Measurements from ENCODE around the gene MAFG. TPM values are rescaled to one million over a fixed set of nuclear protein-coding genes. Genes with fewer than 3 reads are reported as not detected.

Gene MAFG
- total and polyA plus RNA-seq, 2 of the 13 experiments (the other 11 are each of a cell fraction or from before 2014, with no cell fraction given): 14.5 to 20.0 TPM

DNA sequence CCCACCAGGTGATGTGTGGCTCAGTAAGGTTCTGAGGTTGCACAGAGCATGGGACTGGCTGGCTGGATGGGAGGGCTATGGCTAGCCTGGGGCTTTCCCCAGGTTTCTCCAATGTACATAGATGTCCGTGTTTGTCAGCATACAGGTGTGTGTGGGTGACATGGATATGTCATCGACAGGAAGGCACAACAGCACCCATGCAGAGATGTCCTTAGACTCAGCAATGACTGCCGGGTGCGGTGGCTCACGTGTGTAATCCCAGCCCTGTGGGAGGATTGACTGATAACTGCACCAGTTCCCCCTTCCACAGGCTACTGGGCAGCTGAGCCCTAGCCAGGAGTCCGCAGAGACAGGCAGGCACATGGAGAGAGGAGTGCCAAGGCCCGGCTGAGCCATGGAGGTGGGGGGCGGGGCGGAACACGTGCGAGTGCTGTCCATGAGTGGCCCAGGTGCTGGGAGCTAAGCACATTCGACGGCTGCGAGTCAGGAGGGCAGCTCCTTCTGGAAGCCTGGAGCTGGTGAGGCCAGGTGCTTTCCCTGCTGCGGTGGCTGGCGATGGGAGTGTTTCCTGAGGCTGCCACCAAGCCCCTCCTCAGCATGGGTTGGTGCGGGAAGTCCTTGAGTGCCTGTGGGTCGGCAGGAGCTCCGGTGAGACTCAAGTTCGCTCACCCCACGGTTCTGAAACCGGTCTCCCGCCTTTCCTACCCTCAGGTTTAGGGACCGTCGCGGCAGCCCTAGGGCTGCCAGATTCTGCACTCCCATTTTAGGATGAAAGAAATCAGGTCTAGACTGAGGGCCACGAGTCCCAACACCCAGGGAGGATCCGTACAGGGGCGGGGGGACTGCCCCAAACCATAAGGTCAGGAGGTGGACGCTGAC, 49.0 kb upstream of the MAFG start (continued):
- TF ChIP-seq, protein P1, sequence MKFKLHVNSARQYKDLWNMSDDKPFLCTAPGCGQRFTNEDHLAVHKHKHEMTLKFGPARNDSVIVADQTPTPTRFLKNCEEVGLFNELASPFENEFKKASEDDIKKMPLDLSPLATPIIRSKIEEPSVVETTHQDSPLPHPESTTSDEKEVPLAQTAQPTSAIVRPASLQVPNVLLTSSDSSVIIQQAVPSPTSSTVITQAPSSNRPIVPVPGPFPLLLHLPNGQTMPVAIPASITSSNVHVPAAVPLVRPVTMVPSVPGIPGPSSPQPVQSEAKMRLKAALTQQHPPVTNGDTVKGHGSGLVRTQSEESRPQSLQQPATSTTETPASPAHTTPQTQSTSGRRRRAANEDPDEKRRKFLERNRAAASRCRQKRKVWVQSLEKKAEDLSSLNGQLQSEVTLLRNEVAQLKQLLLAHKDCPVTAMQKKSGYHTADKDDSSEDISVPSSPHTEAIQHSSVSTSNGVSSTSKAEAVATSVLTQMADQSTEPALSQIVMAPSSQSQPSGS (CRISPR knock-in tag; IDR thresholded peaks at IDR 0.05): no peak; the same call in 1 of the 2 replicates
- TF ChIP-seq JUNB (CRISPR knock-in tag; IDR thresholded peaks at IDR 0.05; ENCODE audit: borderline replicate concordance) (no peak), MTF1 (CRISPR knock-in tag; IDR thresholded peaks at IDR 0.05) (no peak), ZNF10 (CRISPR knock-in tag; IDR thresholded peaks at IDR 0.05; ENCODE audit: borderline replicate concordance, low read depth) (no peak), PAX8 (CRISPR knock-in tag; IDR thresholded peaks at IDR 0.05; ENCODE audit: borderline replicate concordance) (no peak), NBN (conservative IDR thresholded peaks at IDR 0.05) (no peak), HOXA7 (CRISPR knock-in tag; IDR thresholded peaks at IDR 0.05) (no peak), ZKSCAN1 (IDR thresholded peaks at IDR 0.05; ENCODE audit: low read length) (no peak), CEBPB (IDR thresholded peaks at IDR 0.05; ENCODE audit: borderline replicate concordance, low read depth, low read length) (no peak), FOXC1 (CRISPR knock-in tag; IDR thresholded peaks at IDR 0.05; ENCODE audit: borderline replicate concordance) (peak; percentile 44; the same call in 1 of the 2 replicates), POLR2A (IDR thresholded peaks at IDR 0.05; ENCODE audit: insufficient read depth in 1 of 2, low read depth in 2 of 2, low read length in 2 of 2) (no peak), MIER2 (CRISPR knock-in tag; IDR thresholded peaks at IDR 0.05) (no peak; the same call in 1 of the 2 replicates), ZNF550 (CRISPR knock-in tag; IDR thresholded peaks at IDR 0.05; ENCODE audit: borderline replicate concordance) (no peak), DMAP1 (CRISPR knock-in tag; IDR thresholded peaks at IDR 0.05) (peak; percentile 20; the same call in 1 of the 2 replicates)
- TF ChIP-seq, protein P2, sequence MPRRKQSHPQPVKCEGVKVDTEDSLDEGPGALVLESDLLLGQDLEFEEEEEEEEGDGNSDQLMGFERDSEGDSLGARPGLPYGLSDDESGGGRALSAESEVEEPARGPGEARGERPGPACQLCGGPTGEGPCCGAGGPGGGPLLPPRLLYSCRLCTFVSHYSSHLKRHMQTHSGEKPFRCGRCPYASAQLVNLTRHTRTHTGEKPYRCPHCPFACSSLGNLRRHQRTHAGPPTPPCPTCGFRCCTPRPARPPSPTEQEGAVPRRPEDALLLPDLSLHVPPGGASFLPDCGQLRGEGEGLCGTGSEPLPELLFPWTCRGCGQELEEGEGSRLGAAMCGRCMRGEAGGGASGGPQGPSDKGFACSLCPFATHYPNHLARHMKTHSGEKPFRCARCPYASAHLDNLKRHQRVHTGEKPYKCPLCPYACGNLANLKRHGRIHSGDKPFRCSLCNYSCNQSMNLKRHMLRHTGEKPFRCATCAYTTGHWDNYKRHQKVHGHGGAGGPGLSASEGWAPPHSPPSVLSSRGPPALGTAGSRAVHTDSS (CRISPR knock-in tag; conservative IDR thresholded peaks at IDR 0.05): no peak
- TF ChIP-seq, protein P3, sequence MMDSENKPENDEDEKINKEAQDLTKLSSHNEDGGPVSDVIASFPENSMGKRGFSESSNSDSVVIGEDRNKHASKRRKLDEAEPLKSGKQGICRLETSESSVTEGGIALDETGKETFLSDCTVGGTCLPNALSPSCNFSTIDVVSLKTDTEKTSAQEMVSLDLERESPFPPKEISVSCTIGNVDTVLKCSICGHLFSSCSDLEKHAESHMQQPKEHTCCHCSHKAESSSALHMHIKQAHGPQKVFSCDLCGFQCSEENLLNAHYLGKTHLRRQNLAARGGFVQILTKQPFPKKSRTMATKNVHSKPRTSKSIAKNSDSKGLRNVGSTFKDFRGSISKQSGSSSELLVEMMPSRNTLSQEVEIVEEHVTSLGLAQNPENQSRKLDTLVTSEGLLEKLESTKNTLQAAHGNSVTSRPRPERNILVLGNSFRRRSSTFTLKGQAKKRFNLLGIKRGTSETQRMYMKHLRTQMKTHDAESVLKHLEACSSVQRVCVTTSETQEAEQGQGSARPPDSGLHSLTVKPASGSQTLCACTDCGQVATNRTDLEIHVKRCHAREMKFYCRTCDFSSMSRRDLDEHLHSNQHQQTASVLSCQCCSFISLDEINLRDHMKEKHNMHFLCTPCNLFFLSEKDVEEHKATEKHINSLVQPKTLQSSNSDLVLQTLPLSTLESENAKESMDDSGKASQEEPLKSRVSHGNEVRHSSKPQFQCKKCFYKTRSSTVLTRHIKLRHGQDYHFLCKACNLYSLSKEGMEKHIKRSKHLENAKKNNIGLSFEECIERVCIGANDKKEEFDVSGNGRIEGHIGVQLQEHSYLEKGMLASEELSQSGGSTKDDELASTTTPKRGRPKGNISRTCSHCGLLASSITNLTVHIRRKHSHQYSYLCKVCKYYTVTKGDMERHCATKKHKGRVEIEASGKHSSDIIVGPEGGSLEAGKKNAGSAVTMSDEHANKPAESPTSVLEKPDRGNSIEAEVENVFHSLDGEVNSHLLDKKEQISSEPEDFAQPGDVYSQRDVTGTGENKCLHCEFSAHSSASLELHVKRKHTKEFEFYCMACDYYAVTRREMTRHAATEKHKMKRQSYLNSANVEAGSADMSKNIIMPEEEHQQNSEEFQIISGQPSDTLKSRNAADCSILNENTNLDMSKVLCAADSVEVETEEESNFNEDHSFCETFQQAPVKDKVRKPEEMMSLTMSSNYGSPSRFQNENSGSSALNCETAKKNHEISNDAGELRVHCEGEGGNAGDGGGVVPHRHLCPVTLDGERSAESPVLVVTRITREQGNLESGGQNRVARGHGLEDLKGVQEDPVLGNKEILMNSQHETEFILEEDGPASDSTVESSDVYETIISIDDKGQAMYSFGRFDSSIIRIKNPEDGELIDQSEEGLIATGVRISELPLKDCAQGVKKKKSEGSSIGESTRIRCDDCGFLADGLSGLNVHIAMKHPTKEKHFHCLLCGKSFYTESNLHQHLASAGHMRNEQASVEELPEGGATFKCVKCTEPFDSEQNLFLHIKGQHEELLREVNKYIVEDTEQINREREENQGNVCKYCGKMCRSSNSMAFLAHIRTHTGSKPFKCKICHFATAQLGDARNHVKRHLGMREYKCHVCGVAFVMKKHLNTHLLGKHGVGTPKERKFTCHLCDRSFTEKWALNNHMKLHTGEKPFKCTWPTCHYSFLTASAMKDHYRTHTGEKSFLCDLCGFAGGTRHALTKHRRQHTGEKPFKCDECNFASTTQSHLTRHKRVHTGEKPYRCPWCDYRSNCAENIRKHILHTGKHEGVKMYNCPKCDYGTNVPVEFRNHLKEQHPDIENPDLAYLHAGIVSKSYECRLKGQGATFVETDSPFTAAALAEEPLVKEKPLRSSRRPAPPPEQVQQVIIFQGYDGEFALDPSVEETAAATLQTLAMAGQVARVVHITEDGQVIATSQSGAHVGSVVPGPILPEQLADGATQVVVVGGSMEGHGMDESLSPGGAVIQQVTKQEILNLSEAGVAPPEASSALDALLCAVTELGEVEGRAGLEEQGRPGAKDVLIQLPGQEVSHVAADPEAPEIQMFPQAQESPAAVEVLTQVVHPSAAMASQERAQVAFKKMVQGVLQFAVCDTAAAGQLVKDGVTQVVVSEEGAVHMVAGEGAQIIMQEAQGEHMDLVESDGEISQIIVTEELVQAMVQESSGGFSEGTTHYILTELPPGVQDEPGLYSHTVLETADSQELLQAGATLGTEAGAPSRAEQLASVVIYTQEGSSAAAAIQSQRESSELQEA (CRISPR knock-in tag; IDR thresholded peaks at IDR 0.05; ENCODE audit: not compliant biosample characterization): no peak
- TF ChIP-seq, protein P4, sequence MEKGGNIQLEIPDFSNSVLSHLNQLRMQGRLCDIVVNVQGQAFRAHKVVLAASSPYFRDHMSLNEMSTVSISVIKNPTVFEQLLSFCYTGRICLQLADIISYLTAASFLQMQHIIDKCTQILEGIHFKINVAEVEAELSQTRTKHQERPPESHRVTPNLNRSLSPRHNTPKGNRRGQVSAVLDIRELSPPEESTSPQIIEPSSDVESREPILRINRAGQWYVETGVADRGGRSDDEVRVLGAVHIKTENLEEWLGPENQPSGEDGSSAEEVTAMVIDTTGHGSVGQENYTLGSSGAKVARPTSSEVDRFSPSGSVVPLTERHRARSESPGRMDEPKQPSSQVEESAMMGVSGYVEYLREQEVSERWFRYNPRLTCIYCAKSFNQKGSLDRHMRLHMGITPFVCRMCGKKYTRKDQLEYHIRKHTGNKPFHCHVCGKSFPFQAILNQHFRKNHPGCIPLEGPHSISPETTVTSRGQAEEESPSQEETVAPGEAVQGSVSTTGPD (CRISPR knock-in tag; IDR thresholded peaks at IDR 0.05): 0 out of 2 replicates have a peak, but pooled peaks have one; percentile 24

Measured in HepG2 (cell line).